Right ventricle myocardium inferior (tissue), 1 donor: ENCODE measurements around the gene FGD4. TPM values are rescaled to one million over a fixed set of nuclear protein-coding genes. Genes with fewer than 3 reads are reported as not detected.
"Not testable (repeated sequence)": the region's sequence is repeated elsewhere in the genome, so short reads cannot be mapped to it uniquely, and the experiment has no call there.

Experiments
- ATAC-seq: fragments of 200-7000 bp; cut with Tn5 transposase; one replicate; pipeline ENCODE4 v1.9.1; 2020; ENCODE audit warnings: mild to moderate bottlenecking, moderate library complexity
- DNase-seq: peaks from one replicate; pipeline ENCODE4 v3.0.0; 2021; ENCODE audit errors: missing footprints
- intact Hi-C: fragments of 100-400 bp; cut with DNase I; formaldehyde crosslinking; loops from one replicate; pipeline ENCODE4 v1.11.0; 2022
- total RNA-seq: library from RNA; stranded (reverse); fragmentation: NEBNext Ultra II Directional; extraction: Animal tissue kit (Norgen Biotek cat#: 25700); gene quantifications from one replicate; pipeline ENCODE4 v1.2.1, GENCODE V29; 2021
- donor health status: DM: no; HTN: yes; CAD: no; lungs with severe emphysema.

Gene FGD4
- total RNA-seq, 1 donor from 2014 or later = 17.4 TPM

DNA sequence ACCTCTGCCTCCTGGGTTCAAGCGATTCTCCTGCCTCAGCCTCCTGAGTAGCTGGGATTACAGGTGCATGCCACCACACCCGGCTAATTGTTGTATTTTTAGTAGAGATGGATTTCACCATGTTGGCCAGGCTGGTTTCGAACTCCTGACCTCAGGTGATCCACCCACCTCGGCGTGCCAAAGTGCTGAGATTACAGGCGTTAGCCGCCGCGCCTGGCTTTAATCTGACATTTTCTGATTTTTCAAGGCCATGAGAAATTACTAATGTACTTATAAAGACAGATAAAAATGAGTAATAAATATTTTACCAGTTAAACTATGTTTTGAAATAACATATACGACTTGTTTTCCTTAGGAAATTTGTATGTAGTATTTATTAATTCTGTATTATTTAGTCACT is 134.1 kb downstream of the FGD4 start:
- not testable (repeated sequence) for DNase-seq, ATAC-seq
- intact Hi-C loops = loop anchor here (5.0 kb wide), 2 partner anchors 34 to 36 kb away; no protein-coding TSS in a partner anchor

GRCh38 chr12:32533971-32534590 is 134.7 kb downstream of the FGD4 start:
- DNase-seq (no peak), ATAC-seq (peak; percentile 84)
- intact Hi-C loops = loop anchor here (2.0 to 5.0 kb wide), 3 partner anchors 33 to 77 kb away; no protein-coding TSS in a partner anchor

DNA sequence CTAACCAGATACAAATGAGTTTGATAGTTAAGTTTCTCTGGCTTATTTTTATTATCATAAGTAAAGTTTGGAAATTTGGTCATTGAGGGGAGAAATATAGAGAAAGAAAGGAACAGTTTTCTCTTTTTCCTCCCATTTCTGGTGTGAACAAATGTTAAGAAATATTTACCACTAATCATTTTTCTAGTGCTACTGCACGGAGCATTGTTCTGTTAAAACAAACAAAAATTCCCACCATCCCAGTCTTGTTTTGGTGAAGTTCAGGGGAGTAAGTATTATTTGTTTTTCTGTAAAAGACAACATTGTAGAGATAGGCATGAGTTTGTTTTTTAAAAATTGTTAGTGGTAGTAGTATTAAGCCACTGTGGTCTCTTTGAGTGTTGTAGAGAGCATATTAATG is 135.3 kb downstream of the FGD4 start:
- intact Hi-C loops = loop anchor here (2.0 to 5.0 kb wide), 3 partner anchors 33 to 78 kb away; no protein-coding TSS in a partner anchor
- DNase-seq (no peak), ATAC-seq (no peak)

DNA sequence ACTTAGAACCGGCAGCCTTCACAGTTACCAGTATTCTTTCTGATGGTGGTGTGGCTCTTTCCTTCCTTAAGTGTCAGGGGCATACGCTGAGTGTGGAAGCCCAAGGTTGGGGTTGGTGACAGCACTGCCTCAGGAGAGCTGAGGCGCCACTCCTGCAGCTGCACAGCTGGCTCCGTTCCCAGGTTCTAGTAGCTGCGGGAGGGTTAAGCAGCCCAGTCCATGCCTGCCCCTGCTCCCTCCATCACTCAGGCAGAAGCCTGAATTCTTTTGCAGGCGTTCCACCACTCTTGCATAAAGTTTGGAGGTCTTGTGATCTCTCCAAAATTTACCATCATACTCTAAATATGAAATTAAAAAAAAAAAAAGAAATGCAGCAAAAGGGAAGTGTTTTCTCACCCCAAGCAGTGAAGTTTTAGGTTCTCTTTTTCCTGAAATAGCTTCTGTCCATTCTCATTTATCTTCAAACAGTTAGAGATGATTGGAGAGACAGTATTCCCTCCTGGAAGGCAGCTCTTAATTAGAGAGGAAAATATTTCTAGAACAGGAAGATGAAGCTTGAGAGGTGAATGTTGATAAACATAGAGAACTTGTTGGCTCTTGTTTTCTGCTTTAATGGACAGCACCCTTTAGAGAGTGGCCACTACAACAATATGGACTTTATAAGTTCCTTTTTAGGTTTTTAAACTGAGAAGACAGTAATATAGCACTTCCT is 136.1 kb downstream of the FGD4 start:
- intact Hi-C loops = loop anchor here (2.0 kb wide), 1 partner anchor 79 kb away; no protein-coding TSS in a partner anchor

GRCh38 chr12:32536000-32536345 is 136.6 kb downstream of the FGD4 start:
- intact Hi-C loops = loop anchor here (2.0 kb wide), 1 partner anchor 79 kb away; no protein-coding TSS in a partner anchor
- no peak for ATAC-seq
- DNase-seq = no peak

More for the DNA sequence above, 136.1 kb downstream of the FGD4 start:
- ATAC-seq (peak; percentile 97), DNase-seq (peak; percentile 92)

GRCh38 chr12:32541754-32542374 is 142.5 kb downstream of the FGD4 start:
- ATAC-seq (no peak), DNase-seq (no peak)
- intact Hi-C loops = no loop called here

DNA sequence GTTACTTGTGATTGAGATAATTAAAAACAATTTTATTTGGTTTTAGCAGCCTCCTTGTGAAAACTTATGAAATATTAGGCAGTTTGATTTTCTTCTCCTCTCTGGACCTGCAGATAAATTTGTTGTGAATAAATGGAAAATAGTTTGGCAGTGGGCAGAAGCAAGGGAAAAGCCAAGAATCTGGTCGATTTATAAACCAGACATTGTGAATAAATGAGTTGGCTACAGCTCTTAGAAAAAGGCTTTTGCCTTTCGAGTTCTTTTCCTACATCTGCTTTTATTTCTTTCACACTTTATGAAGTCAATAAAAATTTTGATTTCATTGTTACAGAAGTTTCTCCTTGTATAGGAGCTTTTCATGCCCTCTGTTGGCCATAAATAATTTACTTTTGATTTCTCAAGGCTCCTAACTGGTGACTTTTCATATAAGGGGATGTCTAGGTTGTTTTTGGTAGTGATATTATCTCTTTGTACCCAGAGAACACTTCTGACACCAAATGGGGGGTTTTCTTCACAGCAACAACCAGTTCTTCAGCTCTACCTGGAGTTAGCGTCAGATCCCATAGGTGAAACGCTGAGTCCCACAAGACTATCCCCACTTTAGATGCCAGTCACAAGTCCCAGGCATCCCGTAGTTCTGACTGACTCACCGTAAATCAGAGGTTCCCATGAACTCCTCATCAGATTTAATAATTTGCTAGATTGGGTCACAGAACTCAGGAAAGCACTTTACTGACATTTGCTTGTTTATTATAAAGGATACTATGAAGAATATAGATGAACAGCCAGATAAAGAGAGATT is 143.3 kb downstream of the FGD4 start:
- intact Hi-C loops = no loop called here
- ATAC-seq (no peak), DNase-seq (no peak)

GRCh38 chr12:32544893-32545292 is 145.5 kb downstream of the FGD4 start:
- intact Hi-C loops = no loop called here
- ATAC-seq (no peak), DNase-seq (no peak)

DNA sequence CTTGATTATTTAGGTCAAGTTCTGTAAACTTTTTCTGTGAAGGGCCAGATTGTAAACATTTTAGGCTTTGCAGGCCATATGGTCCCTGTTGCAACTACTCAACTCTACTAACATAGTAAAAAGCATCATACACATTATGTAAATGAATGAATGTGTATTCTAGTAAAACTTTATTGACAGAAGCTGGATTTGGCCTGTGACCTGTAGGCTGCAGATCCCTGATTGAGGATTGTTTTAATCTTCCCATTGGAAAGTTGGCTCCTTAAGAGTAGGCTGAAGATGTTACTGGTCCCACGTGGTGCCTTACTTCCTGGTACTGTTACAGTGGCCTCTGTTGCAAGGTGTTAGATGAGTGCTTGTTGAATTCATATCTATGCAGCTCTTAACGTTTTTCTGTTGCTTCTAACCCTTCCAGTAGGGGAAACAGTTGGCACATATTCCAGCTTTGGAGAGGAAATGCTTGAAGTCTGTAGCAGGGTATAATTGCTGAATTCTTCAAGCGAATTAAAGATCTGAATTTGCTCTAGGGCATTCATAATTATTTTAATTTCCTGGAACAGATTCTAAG is 146.1 kb downstream of the FGD4 start:
- intact Hi-C loops = no loop called here
- DNase-seq (no peak), ATAC-seq (no peak)

- DNase-seq (no peak), ATAC-seq (no peak)
- intact Hi-C loops = no loop called here
Measured at GRCh38 chr12:32546272-32546671, 146.9 kb downstream of the FGD4 start.

GRCh38 chr12:32548691-32549281 is 149.4 kb downstream of the FGD4 start:
- ATAC-seq (peak; percentile 62), DNase-seq (no peak)
- intact Hi-C loops = no loop called here

DNA sequence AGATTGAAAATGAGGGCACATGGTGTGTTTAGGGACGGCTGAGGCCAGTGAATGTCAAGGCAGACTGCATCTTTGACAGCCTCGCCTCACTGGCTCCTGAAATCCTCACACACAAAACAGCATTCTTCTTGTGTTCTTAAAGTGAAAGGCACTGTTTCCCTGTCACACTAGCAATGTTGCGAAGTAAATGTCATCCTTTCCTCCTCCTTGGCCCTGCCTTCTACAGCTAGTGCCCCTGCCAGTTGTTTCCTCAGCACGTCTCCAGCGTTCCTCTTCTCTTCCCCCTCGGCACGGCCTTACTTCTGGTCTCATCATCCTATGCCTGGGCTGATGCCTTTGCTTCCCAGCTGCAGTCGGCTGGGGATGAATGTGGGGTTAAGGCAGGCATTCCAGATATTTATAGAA is 150.3 kb downstream of the FGD4 start:
- intact Hi-C loops = no loop called here
- DNase-seq (no peak), ATAC-seq (peak; percentile 55)

- DNase-seq = no peak
- no peak for ATAC-seq
- intact Hi-C loops = no loop called here
Measured at GRCh38 chr12:32551058-32551457, 151.7 kb downstream of the FGD4 start.

- intact Hi-C loops = no loop called here
- ATAC-seq = peak; percentile 21
- no peak for DNase-seq
Measured at GRCh38 chr12:32558903-32559302, 159.5 kb downstream of the FGD4 start.

GRCh38 chr12:32559434-32559833 is 160.1 kb downstream of the FGD4 start:
- no peak for DNase-seq
- intact Hi-C loops = no loop called here
- peak; percentile 35 for ATAC-seq

GRCh38 chr12:32560520-32560919 is 161.2 kb downstream of the FGD4 start:
- intact Hi-C loops = no loop called here
- ATAC-seq (no peak), DNase-seq (no peak)

DNA sequence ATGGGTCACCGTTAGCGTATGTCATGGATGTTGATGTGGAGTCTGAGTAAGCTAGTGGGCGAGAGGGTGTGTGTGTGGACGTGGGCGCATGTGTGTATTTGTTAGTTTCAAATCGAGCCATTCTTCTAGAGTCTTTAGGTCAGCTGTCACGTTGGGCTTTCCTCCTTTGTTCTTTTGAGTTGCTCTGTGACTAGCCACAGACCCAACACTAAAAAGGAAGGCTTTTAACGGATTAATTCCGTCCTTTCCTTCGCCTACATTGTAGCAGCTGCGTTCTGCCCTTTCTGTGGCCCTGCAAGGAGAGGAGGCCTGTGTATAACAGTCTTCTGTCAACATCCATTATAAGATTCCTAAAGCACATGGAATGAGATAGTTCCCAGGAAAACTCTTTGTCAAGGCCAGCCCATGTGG is 162.6 kb downstream of the FGD4 start:
- DNase-seq = no peak
- ATAC-seq = no peak
- intact Hi-C loops = no loop called here

DNA sequence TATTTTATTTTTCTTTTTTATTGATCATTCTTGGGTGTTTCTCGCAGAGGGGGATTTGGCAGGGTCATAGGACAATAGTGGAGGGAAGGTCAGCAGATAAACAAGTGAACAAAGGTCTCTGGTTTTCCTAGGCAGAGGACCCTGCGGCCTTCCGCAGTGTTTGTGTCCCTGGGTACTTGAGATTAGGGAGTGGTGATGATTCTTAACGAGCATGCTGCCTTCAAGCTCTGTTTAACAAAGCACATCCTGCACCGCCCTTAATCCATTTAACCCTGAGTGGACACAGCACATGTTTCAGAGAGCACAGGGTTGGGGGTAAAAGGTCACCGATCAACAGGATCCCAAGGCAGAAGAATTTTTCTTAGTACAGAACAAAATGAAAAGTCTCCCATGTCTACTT is 163.1 kb downstream of the FGD4 start:
- ATAC-seq, DNase-seq, intact Hi-C loops: not testable (repeated sequence)
